Stimulated activated CD8-positive, alpha-beta memory T cell treated with anti-CD3 and anti-CD28 coated beads, Interleukin-15, amount 100 ng/mL, for 24 hours (primary cell): ENCODE results near the gene ACSS1.
A peak's percentile ranks its signal among the peaks of the same experiment; 100 is the strongest.

Experiments used
- DNase-seq: peaks from one replicate; pipeline ENCODE4 v3.0.0-alpha.2; 2020; ENCODE audit warnings: low read depth

ACSS1 gene

GRCh38 chr20:25058847-25059810 is 1.2 kb upstream of the ACSS1 start:
- no peak for DNase-seq

GRCh38 chr20:25057234-25058050 is 497 bp downstream of the ACSS1 start:
- DNase-seq = peak; percentile 47

- no peak for DNase-seq
Observed at GRCh38 chr20:25056690-25057233, 1.2 kb downstream of the ACSS1 start.

- DNase-seq = no peak
Observed at GRCh38 chr20:25055711-25056495, 2.0 kb downstream of the ACSS1 start.

- DNase-seq = no peak
Observed at GRCh38 chr20:25054995-25055629, 2.8 kb downstream of the ACSS1 start.

- DNase-seq = no peak
Observed at GRCh38 chr20:25054096-25054820, 3.7 kb downstream of the ACSS1 start.

GRCh38 chr20:25053255-25054031 is 4.5 kb downstream of the ACSS1 start:
- no peak for DNase-seq

GRCh38 chr20:25052255-25053194 is 5.4 kb downstream of the ACSS1 start:
- no peak for DNase-seq

GRCh38 chr20:25051386-25052155 is 6.4 kb downstream of the ACSS1 start:
- DNase-seq = no peak

GRCh38 chr20:25050501-25051350 is 7.2 kb downstream of the ACSS1 start:
- DNase-seq = no peak

- no peak for DNase-seq
Observed at GRCh38 chr20:25050082-25050481, 7.9 kb downstream of the ACSS1 start.

GRCh38 chr20:25049261-25050060 is 8.5 kb downstream of the ACSS1 start:
- no peak for DNase-seq

- no peak for DNase-seq
Observed at GRCh38 chr20:25048519-25048952, 9.4 kb downstream of the ACSS1 start.

GRCh38 chr20:25047766-25048165 is 10.2 kb downstream of the ACSS1 start:
- DNase-seq = no peak

GRCh38 chr20:25046736-25047666 is 10.9 kb downstream of the ACSS1 start:
- DNase-seq = no peak
